ENCODE measurements around the gene PHPT1. TPM values are rescaled to one million over a fixed set of nuclear protein-coding genes. Genes with fewer than 3 reads are reported as not detected.

Gene PHPT1
- total RNA-seq, 1 experiment from 2014 or later, result 75.5 TPM

DNA sequence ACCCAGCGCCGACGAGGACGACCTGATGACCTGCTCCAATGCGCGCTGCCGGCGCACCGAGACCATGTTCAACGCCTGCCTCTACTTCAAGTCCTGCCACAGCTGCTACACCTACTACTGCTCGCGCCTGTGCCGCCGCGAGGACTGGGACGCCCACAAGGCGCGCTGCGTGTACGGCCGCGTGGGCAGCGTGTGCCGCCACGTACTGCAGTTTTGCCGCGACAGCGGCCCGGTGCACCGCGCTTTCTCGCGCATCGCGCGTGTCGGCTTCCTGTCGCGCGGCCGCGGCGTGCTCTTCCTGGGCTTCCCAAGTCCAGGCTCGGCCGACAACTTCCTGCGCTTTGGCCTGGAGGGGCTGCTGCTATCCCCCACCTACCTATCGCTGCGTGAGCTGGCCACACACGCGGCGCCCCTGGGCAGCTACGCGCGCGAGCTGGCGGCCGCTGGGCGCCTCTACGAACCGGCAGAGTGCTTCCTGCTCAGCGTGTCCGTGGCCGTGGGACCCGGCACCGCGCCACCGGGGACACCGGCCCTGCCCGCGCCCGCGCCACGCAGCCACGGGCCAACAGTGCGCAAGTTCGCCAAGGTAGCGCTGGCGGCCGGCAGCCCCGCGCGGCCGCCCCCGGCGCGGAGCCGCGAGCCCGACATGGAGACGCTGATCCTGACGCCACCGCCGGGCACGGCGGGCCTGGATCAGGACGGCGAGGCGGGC is 2.7 kb upstream of the PHPT1 start:
- Histone ChIP-seq H3K4me3 (ENCODE audit: insufficient read depth, low read depth, low read length) (peak overlapping the region; percentile 59), H3K27me3 (ENCODE audit: control insufficient read depth, insufficient read depth, low read length) (peaks cover 5% of the 10 kb centered on the region), H3K36me3 (replicated peaks; ENCODE audit: control insufficient read depth, insufficient read depth, low read length) (peaks cover 5% of the 10 kb centered on the region)
- no peak for DNase-seq

DNA sequence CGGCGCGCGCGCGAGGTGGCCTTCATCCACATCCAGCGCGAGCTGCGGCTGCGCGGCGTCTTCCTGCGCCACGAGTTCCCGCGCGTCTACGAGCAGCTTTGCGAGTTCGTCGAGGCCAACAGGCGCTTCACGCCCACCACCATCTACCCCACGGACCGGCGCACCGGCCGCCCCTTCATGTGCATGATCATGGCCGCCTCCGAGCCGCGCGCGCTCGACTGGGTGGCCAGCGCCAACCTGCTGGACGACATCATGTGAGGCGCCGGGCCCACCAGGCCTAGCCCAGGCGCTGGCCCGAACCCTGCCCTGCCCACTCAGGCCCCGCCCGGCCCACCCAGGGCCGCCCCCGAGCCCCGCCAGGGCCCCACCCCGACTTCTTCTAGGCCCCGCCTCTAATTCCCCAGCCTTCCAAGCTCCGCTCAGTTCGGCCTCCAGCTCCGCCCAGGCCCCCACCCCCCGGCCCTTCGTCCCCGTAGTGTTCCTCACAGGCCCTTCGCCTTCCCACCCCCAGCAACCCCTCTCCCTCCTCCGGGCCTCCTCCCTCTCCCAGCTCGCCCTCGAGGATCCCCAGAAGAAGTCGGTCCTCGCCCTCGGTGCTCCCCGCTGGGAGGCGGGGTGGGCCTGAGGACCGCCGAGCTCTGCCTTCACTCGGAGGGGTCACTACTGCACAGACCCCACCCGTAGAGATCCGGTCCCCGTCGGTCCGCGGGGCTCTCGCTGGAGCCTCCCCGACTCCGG is 2.0 kb upstream of the PHPT1 start:
- Histone ChIP-seq H3K4me3 (ENCODE audit: insufficient read depth, low read depth, low read length) (peak overlapping the region; percentile 70), H3K27me3 (ENCODE audit: control insufficient read depth, insufficient read depth, low read length) (peaks cover 5% of the 10 kb centered on the region), H3K36me3 (replicated peaks; ENCODE audit: control insufficient read depth, insufficient read depth, low read length) (peaks cover 5% of the 10 kb centered on the region)
- peak; percentile 95 for DNase-seq

GRCh38 chr9:136847826-136848392 is 1.3 kb upstream of the PHPT1 start:
- Histone ChIP-seq H3K36me3 (replicated peaks; ENCODE audit: control insufficient read depth, insufficient read depth, low read length) (peaks cover 5% of the 10 kb centered on the region), H3K4me3 (ENCODE audit: insufficient read depth, low read depth, low read length) (peak overlapping the region; percentile 70), H3K27me3 (ENCODE audit: control insufficient read depth, insufficient read depth, low read length) (peaks cover 5% of the 10 kb centered on the region)
- peak; percentile 87 for DNase-seq

GRCh38 chr9:136848393-136849037 is 694 bp upstream of the PHPT1 start:
- peaks cover 5% of the 10 kb centered on the region for H3K36me3 ChIP-seq (replicated peaks; ENCODE audit: control insufficient read depth, insufficient read depth, low read length)
- peak; percentile 96 for DNase-seq
- peaks cover 5% of the 10 kb centered on the region for H3K27me3 ChIP-seq (ENCODE audit: control insufficient read depth, insufficient read depth, low read length)
- H3K4me3 ChIP-seq (ENCODE audit: insufficient read depth, low read depth, low read length), result peak overlapping the region; percentile 70

- H3K27me3 ChIP-seq (ENCODE audit: control insufficient read depth, insufficient read depth, low read length), result peaks cover 5% of the 10 kb centered on the region
- H3K36me3 ChIP-seq (replicated peaks; ENCODE audit: control insufficient read depth, insufficient read depth, low read length), result peaks cover 5% of the 10 kb centered on the region
- H3K4me3 ChIP-seq (ENCODE audit: insufficient read depth, low read depth, low read length), result peak overlapping the region; percentile 70
- DNase-seq, result no peak
Measured at GRCh38 chr9:136849960-136850865, 1.0 kb downstream of the PHPT1 start.

- Histone ChIP-seq H3K27me3 (ENCODE audit: control insufficient read depth, insufficient read depth, low read length) (peaks cover 5% of the 10 kb centered on the region), H3K4me3 (ENCODE audit: insufficient read depth, low read depth, low read length) (no peak overlapping the region), H3K36me3 (replicated peaks; ENCODE audit: control insufficient read depth, insufficient read depth, low read length) (peaks cover 5% of the 10 kb centered on the region)
- no peak for DNase-seq
Measured at GRCh38 chr9:136850866-136851775, 1.9 kb downstream of the PHPT1 start.

DNA sequence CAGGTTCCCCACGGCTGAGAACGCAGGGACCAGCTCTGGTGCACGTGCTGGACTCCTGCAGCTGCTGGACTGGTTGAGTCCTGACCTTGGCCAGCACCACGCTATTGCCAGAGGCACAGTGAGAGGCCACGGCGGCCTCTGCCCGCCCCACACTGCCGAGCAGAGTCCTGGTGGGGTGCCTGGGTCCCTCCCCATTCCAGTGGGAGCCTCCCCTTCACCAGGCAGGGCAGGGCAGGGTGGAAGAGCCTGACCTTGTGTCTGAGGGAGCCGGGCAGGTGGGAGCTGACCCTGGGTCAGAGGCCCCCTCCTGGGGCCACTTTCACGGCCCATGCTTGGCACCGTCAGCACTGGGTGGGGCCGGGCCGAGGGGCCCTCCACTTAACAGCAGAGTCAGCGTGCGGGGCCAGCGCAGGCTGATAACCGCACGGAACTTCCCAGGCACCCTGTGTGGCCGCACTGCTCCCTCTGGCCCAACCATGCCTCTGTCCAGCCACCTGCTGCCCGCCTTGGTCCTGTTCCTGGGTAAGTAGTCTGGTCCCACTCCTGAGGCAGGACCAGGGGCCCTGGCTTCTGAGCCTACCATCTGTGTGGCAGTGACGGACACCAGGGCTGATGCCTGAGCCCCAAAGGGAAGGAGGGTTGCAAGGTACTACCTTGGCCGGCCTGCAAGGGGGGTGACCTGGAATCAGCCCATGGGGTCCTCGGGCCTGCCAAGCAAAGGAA is 2.9 kb downstream of the PHPT1 start, which contains the start of gene MAMDC4:
Gene MAMDC4 (plus strand): TSS at position 406 of the 723 bp plus-strand sequence. CDS start 71 bp downstream, at position 477.
- DNase-seq, result no peak
- peaks cover 5% of the 10 kb centered on the region for H3K36me3 ChIP-seq (replicated peaks; ENCODE audit: control insufficient read depth, insufficient read depth, low read length)
- no peaks in the 10 kb centered on the region; the same call in 1 of the 2 replicates for H3K27me3 ChIP-seq (ENCODE audit: control insufficient read depth, insufficient read depth, low read length)
- no peak within 1 kb of the TSS for H3K4me3 ChIP-seq (ENCODE audit: insufficient read depth, low read depth, low read length)

- no peak for DNase-seq
- Histone ChIP-seq H3K36me3 (replicated peaks; ENCODE audit: control insufficient read depth, insufficient read depth, low read length) (peaks cover 5% of the 10 kb centered on the region), H3K27me3 (ENCODE audit: control insufficient read depth, insufficient read depth, low read length) (no peaks in the 10 kb centered on the region; the same call in 1 of the 2 replicates), H3K4me3 (ENCODE audit: insufficient read depth, low read depth, low read length) (no peak overlapping the region)
Measured at GRCh38 chr9:136852664-136853595, 3.7 kb downstream of the PHPT1 start.

- no peaks in the 10 kb centered on the region for H3K27me3 ChIP-seq (ENCODE audit: control insufficient read depth, insufficient read depth, low read length)
- DNase-seq, result no peak
- H3K4me3 ChIP-seq (ENCODE audit: insufficient read depth, low read depth, low read length), result no peak overlapping the region
- H3K36me3 ChIP-seq (replicated peaks; ENCODE audit: control insufficient read depth, insufficient read depth, low read length), result peaks cover 5% of the 10 kb centered on the region
Measured at GRCh38 chr9:136853596-136854112, 4.4 kb downstream of the PHPT1 start.

- Histone ChIP-seq H3K27me3 (ENCODE audit: control insufficient read depth, insufficient read depth, low read length) (no peaks in the 10 kb centered on the region), H3K4me3 (ENCODE audit: insufficient read depth, low read depth, low read length) (no peak overlapping the region), H3K36me3 (replicated peaks; ENCODE audit: control insufficient read depth, insufficient read depth, low read length) (peaks cover 5% of the 10 kb centered on the region)
- DNase-seq, result no peak
Measured at GRCh38 chr9:136854113-136854841, 5.1 kb downstream of the PHPT1 start.

GRCh38 chr9:136854842-136855460 is 5.7 kb downstream of the PHPT1 start:
- Histone ChIP-seq H3K27me3 (ENCODE audit: control insufficient read depth, insufficient read depth, low read length) (no peaks in the 10 kb centered on the region), H3K4me3 (ENCODE audit: insufficient read depth, low read depth, low read length) (no peak overlapping the region), H3K36me3 (replicated peaks; ENCODE audit: control insufficient read depth, insufficient read depth, low read length) (peaks cover 5% of the 10 kb centered on the region)
- DNase-seq, result no peak

Measured in H7 (cell line).